GM18505 (cell line): ENCODE measurements around the gene MIER3.
A peak's percentile ranks its signal among the peaks of the same experiment; 100 is the strongest.

Experiments
- ATAC-seq: cut with Tn5 transposase; IDR thresholded peaks from one replicate; pipeline ENCODE4 v1.9.1; 2021; ENCODE audit not compliant: unreplicated experiment
- POLR2A ChIP-seq: IDR thresholded peaks from 4 replicates; pipeline ENCODE4 v1.6.1; 2011; ENCODE audit warnings: borderline replicate concordance; ENCODE audit not compliant: insufficient read depth, insufficient read length; ENCODE audit errors: extremely low read depth

The MIER3 gene

GRCh38 chr5:56947052-56947451 is 4.9 kb downstream of the MIER3 start:
- no peak for ATAC-seq
- no peak for TF ChIP-seq POLR2A

DNA sequence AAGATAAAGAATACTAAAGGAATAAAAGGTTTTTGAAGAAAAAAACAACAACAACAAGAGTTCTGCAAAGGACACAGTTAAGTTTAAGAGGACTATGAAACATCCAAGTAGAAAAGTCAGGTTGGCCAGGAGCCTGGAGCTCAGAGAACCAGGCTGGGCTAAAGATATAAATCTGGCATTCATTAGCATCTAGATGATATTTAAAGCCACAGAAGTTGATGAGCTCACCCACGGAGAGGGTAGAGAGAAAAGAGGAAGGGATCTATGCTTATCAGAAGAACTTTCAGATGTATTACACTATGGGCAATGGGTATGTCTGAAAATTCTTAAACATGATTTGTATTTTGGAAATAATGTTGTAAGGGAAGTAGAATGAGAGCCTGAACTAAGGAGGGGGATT is 9.9 kb downstream of the MIER3 start:
- ATAC-seq: no peak
- TF ChIP-seq POLR2A: no peak

DNA sequence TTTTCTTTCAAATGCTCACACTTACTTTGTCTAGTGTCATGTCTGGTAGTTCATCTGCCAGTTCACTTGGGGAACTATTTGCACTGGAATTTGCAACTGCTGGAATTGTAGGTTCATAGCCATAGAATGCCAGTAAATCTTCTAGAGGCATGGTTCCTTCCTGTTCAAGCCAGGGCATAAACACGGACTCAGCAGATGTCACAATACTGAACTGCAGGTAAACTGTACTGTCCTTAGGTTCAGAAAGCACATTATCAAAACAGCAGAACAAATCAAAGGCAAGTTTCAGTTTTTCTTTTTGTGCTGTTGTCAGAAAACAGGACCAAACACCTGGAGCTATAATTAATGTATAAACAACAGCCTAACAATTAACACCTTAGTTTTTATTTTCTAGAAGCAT is 13.1 kb downstream of the MIER3 start:
- no peak for TF ChIP-seq POLR2A
- no peak for ATAC-seq

- TF ChIP-seq POLR2A: no peak
- ATAC-seq: no peak
Measured at GRCh38 chr5:56934325-56934724, 17.6 kb downstream of the MIER3 start.

- ATAC-seq: no peak
- TF ChIP-seq POLR2A: no peak
Measured at GRCh38 chr5:56922922-56923321, 29.0 kb downstream of the MIER3 start.

DNA sequence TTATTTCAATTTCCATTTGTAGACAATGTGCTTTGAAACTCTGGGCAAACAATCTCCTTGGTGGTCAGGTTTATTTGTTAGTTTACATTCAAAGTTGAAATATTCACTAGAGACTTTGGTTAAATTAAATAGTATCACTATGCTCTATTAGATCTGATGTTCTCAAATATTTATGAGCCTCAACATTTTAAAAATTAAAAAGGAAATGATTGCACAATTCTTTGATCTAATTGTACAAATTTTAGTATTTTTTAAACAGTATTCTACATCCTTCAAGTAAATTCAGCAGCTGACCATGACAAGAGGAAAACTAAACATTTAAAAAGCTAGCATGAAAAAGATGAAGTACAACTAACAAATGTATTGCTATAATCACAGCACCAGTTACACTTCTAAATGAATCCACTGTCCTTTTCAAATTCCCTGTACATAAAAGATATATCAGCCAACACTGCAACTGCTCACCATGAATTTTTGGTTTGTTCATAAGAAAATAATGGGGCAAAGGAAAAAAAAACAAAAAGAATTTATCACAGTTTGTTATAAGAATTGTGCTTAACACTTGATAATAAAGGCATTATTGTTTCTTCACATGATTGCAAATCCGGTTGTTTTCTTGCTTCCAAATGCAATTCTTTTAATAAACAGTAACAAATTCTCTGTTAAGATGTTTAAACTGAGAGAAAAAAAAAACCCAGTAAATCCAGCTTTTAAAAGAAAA is 31.8 kb downstream of the MIER3 start:
- no peak for TF ChIP-seq POLR2A
- ATAC-seq: no peak

- no peak for TF ChIP-seq POLR2A
- no peak for ATAC-seq
Measured at GRCh38 chr5:56918054-56918453, 33.9 kb downstream of the MIER3 start.

GRCh38 chr5:56917534-56917933 is 34.4 kb downstream of the MIER3 start:
- ATAC-seq: no peak
- TF ChIP-seq POLR2A: no peak

- TF ChIP-seq POLR2A: no peak
- ATAC-seq: no peak
Measured at GRCh38 chr5:56914678-56915077, 37.2 kb downstream of the MIER3 start.

- no peak for TF ChIP-seq POLR2A
Measured at GRCh38 chr5:56913766-56914165, 38.2 kb downstream of the MIER3 start.

DNA sequence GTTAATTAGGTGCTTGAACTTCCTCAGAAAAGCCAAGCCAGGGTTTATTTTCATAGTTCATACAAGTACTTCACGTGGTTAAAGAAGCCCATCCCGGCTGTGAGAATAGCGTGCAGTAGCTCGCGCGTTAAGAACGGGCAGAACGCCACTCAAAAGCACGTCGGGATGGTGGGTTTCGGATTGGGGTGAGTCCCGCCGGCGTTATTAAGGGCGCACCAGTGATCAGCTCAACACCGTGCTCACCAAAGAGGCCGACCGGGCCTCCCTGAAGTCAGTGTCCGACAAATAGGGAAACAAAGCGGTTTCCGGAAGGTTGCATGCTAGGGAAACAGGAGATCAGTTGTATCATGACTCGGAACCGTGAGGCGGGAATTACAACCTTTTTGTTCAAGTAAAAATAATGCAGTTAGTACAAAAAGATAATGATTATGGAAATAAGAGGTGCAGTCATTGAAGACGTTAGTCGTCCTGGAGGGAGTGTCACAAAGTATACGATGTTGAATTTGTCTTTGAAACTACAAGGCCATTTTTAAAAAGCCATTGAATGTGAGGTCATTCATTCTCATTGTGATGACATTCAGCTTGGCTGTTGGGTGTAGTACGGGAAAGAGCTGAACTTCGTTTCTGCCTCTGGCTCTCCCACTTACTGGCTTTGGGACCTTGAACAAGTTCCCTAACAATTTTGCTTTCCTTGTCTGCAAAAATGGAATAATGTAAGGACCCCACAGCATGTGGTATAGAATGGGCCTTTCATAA is 41.5 kb downstream of the MIER3 start:
- TF ChIP-seq POLR2A: no peak
- peak; percentile 16 for ATAC-seq

More at GRCh38 chr5:56913766-56914165, 38.2 kb downstream of the MIER3 start:
- ATAC-seq: no peak

DNA sequence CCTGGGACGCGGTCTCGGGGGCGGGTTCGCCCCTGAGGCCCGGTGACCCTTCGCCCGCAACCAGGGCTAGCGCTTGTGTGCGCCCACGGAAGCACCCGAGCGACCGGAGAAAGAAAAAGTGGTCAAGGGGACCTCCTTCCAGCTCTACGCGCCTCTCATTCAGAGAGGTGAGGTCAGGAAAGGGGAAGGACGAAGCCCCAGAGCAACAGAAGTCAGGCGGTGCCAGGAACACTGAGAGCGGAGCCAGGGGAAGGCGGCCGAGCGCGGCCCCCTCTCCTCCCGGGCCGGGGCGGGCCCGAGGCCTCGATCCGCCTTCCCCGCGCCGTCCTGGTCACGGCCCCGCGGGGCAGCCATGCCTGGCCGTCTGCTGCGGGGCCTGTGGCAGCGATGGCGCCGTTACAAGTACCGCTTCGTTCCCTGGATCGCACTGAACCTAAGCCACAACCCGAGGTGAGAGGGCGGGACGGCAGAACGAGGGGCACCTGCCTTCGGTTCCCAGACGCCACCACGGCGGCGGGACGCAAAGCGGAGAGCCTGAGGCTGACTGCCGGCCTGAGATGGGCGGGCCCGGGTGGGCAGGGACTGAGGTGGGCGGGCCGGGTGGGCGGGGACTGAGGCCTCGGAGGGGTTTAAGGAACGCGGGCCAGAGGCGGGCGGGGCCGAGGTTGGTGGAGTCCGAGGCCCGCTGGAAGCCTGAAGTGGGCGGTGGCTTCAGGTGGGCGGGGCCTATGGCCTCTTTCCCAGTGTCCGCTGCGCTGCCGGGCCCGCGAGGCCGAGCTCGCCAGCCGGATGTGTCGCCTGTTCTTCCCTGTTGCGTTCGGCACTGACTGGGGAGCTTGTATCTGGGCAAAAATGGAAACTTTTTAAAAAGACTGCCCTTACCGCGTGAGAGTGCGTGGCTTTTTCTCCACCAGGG is 42.4 kb downstream of the MIER3 start, which contains the start of gene SETD9:
SETD9 (plus strand) TSS at position 303 of the 916 bp plus-strand sequence; CDS start at position 353, 50 bp downstream.
- TF ChIP-seq POLR2A: peak; percentile 98
- ATAC-seq: peak; percentile 82

GRCh38 chr5:56908942-56909293 is 43.0 kb downstream of the MIER3 start:
- ATAC-seq: peak; percentile 37
- TF ChIP-seq POLR2A: no peak
